SU-DHL-6 (cell line): ENCODE results near the gene RASGRP3.
A peak's percentile ranks its signal among the peaks of the same experiment; 100 is the strongest.

Experiments
- H2AFZ ChIP-seq: fragments of 200-600 bp; sonication (generic); 2 replicates; pipeline ENCODE4 v1.6.1; 2014; ENCODE audit warnings: low read depth, mild to moderate bottlenecking, moderate library complexity, mixed read lengths, antibody characterized with exemption, low read length; ENCODE audit not compliant: severe bottlenecking
- H3F3A ChIP-seq: fragments of 200-600 bp; shearing (Covaris generic); 2 replicates; pipeline ENCODE4 v1.6.0; 2016; ENCODE audit warnings: antibody characterized with exemption, mild to moderate bottlenecking; ENCODE audit not compliant: insufficient read depth
- H3K27ac ChIP-seq: fragments of 200-600 bp; sonication (generic); 2 replicates; pipeline ENCODE4 v1.5.1; 2016; ENCODE audit warnings: low read depth, mild to moderate bottlenecking, low read length, moderate library complexity, mixed read lengths
- H3K27me3 ChIP-seq: fragments of 200-600 bp; sonication (generic), shearing (Covaris generic); 2 replicates; pipeline ENCODE4 v1.6.0; 2014; ENCODE audit warnings: mild to moderate bottlenecking, low read length
- H3K36me3 ChIP-seq: fragments of 200-600 bp; sonication (generic); 2 replicates; pipeline ENCODE4 v1.6.1; 2014; ENCODE audit warnings: mild to moderate bottlenecking, low read length, mixed read lengths
- H3K4me2 ChIP-seq: fragments of 300-600, 200-600 bp; shearing (Covaris generic), sonication (generic); 2 replicates; pipeline ENCODE4 v1.6.0; 2014; ENCODE audit warnings: low read length, low read depth, mild to moderate bottlenecking; ENCODE audit not compliant: poor library complexity, severe bottlenecking
- H3K4me3 ChIP-seq: fragments of 200-600 bp; sonication (generic); 2 replicates; pipeline ENCODE4 v1.5.1; 2014; ENCODE audit warnings: antibody characterized with exemption, low read length, mild to moderate bottlenecking, mixed read lengths; ENCODE audit not compliant: insufficient read depth, poor library complexity, severe bottlenecking
- H3K79me2 ChIP-seq: fragments of 200-600 bp; sonication (generic); 2 replicates; pipeline ENCODE4 v1.6.1; 2014; ENCODE audit warnings: mild to moderate bottlenecking, low read length, moderate library complexity; ENCODE audit not compliant: insufficient read depth
- H3K9ac ChIP-seq: fragments of 200-600 bp; sonication (generic); 2 replicates; pipeline ENCODE4 v1.7.0; 2014; ENCODE audit warnings: mild to moderate bottlenecking, low read length
- H3K9me2 ChIP-seq: fragments of 200-600 bp; sonication (generic); replicated peaks from 2 replicates; pipeline ENCODE4 v1.6.1; 2014; ENCODE audit warnings: low read length; ENCODE audit not compliant: insufficient read depth
- H3K9me3 ChIP-seq: fragments of 200-600 bp; sonication (generic); 2 replicates; pipeline ENCODE4 v1.6.1; 2014; ENCODE audit warnings: low read length, mixed read lengths; ENCODE audit not compliant: insufficient read depth
- H4K20me1 ChIP-seq: fragments of 200-600 bp; sonication (generic); 2 replicates; pipeline ENCODE4 v1.6.1; 2014; ENCODE audit warnings: low read depth, mild to moderate bottlenecking, antibody characterized with exemption, low read length, moderate library complexity, mixed read lengths
- EZH2phosphoT487 ChIP-seq: fragments of 200-600 bp; sonication (generic), shearing (Covaris generic); conservative IDR thresholded peaks from 2 replicates; pipeline ENCODE4 v1.6.1; 2018; ENCODE audit warnings: mild to moderate bottlenecking, antibody characterized with exemption, low read length, moderate library complexity, mixed read lengths
- TF ChIP-seq, protein P1 (sequence below): fragments of 200-600 bp; sonication (generic); IDR thresholded peaks from one replicate; pipeline ENCODE4 v1.5.1; 2017; ENCODE audit warnings: antibody characterized with exemption, mild to moderate bottlenecking, low read length, moderate library complexity; ENCODE audit not compliant: insufficient read depth, poor library complexity, severe bottlenecking

Gene RASGRP3

GRCh38 chr2:33518200-33518599 lies 41.8 kb downstream of the RASGRP3 start:
- no peaks in the 10 kb centered on the region for H3K27me3 ChIP-seq
- no peak overlapping the region for H3K9ac ChIP-seq
- peaks cover 55% of the 10 kb centered on the region for H3F3A ChIP-seq
- no peak overlapping the region for H2AFZ ChIP-seq
- no peaks in the 10 kb centered on the region for H3K9me2 ChIP-seq
- TF ChIP-seq, protein P1, sequence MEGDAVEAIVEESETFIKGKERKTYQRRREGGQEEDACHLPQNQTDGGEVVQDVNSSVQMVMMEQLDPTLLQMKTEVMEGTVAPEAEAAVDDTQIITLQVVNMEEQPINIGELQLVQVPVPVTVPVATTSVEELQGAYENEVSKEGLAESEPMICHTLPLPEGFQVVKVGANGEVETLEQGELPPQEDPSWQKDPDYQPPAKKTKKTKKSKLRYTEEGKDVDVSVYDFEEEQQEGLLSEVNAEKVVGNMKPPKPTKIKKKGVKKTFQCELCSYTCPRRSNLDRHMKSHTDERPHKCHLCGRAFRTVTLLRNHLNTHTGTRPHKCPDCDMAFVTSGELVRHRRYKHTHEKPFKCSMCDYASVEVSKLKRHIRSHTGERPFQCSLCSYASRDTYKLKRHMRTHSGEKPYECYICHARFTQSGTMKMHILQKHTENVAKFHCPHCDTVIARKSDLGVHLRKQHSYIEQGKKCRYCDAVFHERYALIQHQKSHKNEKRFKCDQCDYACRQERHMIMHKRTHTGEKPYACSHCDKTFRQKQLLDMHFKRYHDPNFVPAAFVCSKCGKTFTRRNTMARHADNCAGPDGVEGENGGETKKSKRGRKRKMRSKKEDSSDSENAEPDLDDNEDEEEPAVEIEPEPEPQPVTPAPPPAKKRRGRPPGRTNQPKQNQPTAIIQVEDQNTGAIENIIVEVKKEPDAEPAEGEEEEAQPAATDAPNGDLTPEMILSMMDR, result no peak
- no peak for TF ChIP-seq EZH2phosphoT487
- H3K79me2 ChIP-seq, result peaks cover 8% of the 10 kb centered on the region; the same call in 1 of the 2 replicates
- no peak overlapping the region for H3K4me3 ChIP-seq
- peak overlapping the region; percentile 8; the same call in 1 of the 2 replicates for H3K27ac ChIP-seq
- peaks cover 86% of the 10 kb centered on the region for H3K36me3 ChIP-seq
- no peaks in the 10 kb centered on the region for H3K9me3 ChIP-seq
- no peak overlapping the region for H3K4me2 ChIP-seq
- no peaks in the 10 kb centered on the region for H4K20me1 ChIP-seq

DNA sequence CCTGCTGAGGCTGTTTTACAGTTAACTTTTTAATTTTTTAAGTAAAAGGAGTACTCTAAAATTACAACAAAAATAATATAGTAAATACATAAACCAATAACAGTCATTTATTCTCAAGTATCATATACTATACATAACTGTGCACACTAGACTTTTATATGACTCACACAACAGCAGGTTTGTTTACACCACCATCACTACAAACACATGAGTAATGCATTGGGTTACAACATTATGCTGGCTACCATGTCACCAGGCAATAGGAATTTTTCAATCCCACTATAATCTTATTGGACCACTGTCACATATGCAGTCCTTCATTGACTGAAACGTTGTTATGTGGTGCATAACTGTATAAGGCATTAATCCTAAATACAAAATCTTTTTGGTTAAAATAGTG lies 42.5 kb downstream of the RASGRP3 start:
- Histone ChIP-seq H3K4me3 (no peak overlapping the region), H3K27ac (no peak overlapping the region; the same call in 1 of the 2 replicates), H3K9me3 (no peaks in the 10 kb centered on the region), H4K20me1 (no peaks in the 10 kb centered on the region), H3K9ac (no peak overlapping the region), H3K79me2 (0 out of 2 replicates have a peak, but pooled peaks cover 1% of the 10 kb centered on the region), H3K9me2 (no peaks in the 10 kb centered on the region), H3F3A (peaks cover 58% of the 10 kb centered on the region), H3K4me2 (no peak overlapping the region), H3K27me3 (no peaks in the 10 kb centered on the region), H3K36me3 (peaks cover 85% of the 10 kb centered on the region), H2AFZ (no peak overlapping the region)
- TF ChIP-seq, protein P1, result no peak
- no peak for TF ChIP-seq EZH2phosphoT487

GRCh38 chr2:33521791-33522281 lies 45.4 kb downstream of the RASGRP3 start:
- H4K20me1 ChIP-seq, result no peaks in the 10 kb centered on the region
- H3K9ac ChIP-seq, result no peak overlapping the region
- H3K4me2 ChIP-seq, result no peak overlapping the region
- peaks cover 60% of the 10 kb centered on the region for H3F3A ChIP-seq
- H3K27me3 ChIP-seq, result no peaks in the 10 kb centered on the region
- peaks cover 80% of the 10 kb centered on the region for H3K36me3 ChIP-seq
- H2AFZ ChIP-seq, result no peak overlapping the region
- no peaks in the 10 kb centered on the region for H3K9me3 ChIP-seq
- H3K4me3 ChIP-seq, result no peak overlapping the region
- no peaks in the 10 kb centered on the region for H3K79me2 ChIP-seq
- no peaks in the 10 kb centered on the region for H3K9me2 ChIP-seq
- H3K27ac ChIP-seq, result peak overlapping the region; percentile 2
- no peak for TF ChIP-seq EZH2phosphoT487
- TF ChIP-seq, protein P1, result no peak
